AG04449 (cell line): ENCODE data around the gene MARK3.

Source experiments
- CTCF ChIA-PET: fragments of 350-600 bp; formaldehyde crosslinking; extraction: SDS; loops from one replicate; lab custom pipeline; 2021; ENCODE audit warnings: antibody characterized with exemption; lab: Yijun Ruan, JAX
- POLR2A ChIA-PET: fragments of 400-600, 350-600 bp; formaldehyde crosslinking; extraction: SDS; loops from one replicate; lab custom pipeline; 2020; ENCODE audit warnings: antibody characterized with exemption, inconsistent platforms; lab: Yijun Ruan, JAX
- DNase-seq: peaks from one replicate; pipeline ENCODE4 v3.0.0-alpha.2; 2010; ENCODE audit warnings: low read depth, low spot score
- H3K4me3 ChIP-seq: 2 replicates; pipeline ENCODE4 v1.5.1; 2011; ENCODE audit warnings: low read depth, mild to moderate bottlenecking, control low read depth, low read length
- CTCF ChIP-seq: IDR thresholded peaks from one replicate; pipeline ENCODE4 v1.5.1; 2011; ENCODE audit warnings: mild to moderate bottlenecking, moderate library complexity, low read length, control low read depth, inconsistent platforms; ENCODE audit not compliant: insufficient read depth; ENCODE audit errors: missing control alignments

MARK3 gene

GRCh38 chr14:103541709-103542604 lies 156.7 kb downstream of the MARK3 start:
- TF ChIP-seq CTCF = peak; percentile 2
- no peak overlapping the region for H3K4me3 ChIP-seq
- ChIA-PET POLR2A (interaction anchor here (1.4 to 2.0 kb wide), 2 partner anchors 14 to 29 kb away, joined by 3 to 20 read pairs; partner anchors contain the start of gene TRMT61A), CTCF (interaction anchor here (2.0 to 20.9 kb wide), 6 partner anchors 10 to 38 kb away, joined by 9 to 368 read pairs (median 64); partner anchors contain the start of genes CKB and TRMT61A)
- DNase-seq = no peak

GRCh38 chr14:103542605-103543088 lies 157.4 kb downstream of the MARK3 start:
- CTCF ChIA-PET = interaction anchor here (2.0 to 20.9 kb wide), 5 partner anchors 9 to 39 kb away, joined by 9 to 368 read pairs (median 89); partner anchors contain the start of genes CKB and TRMT61A
- no peak for TF ChIP-seq CTCF
- DNase-seq = no peak
- POLR2A ChIA-PET = no interaction called here
- no peak overlapping the region for H3K4me3 ChIP-seq

- no peak overlapping the region for H3K4me3 ChIP-seq
- DNase-seq = no peak
- TF ChIP-seq CTCF = no peak
- ChIA-PET POLR2A (no interaction called here), CTCF (interaction anchor here (2.0 to 20.9 kb wide), 5 partner anchors 9 to 39 kb away, joined by 9 to 368 read pairs (median 89); partner anchors contain the start of genes CKB and TRMT61A)
Observed at GRCh38 chr14:103543140-103543539, 157.9 kb downstream of the MARK3 start.

GRCh38 chr14:103543721-103544387 lies 158.6 kb downstream of the MARK3 start:
- TF ChIP-seq CTCF = no peak
- ChIA-PET POLR2A (no interaction called here), CTCF (interaction anchor here (2.0 to 20.9 kb wide), 5 partner anchors 8 to 40 kb away, joined by 9 to 368 read pairs (median 89); partner anchors contain the start of genes CKB and TRMT61A)
- no peak overlapping the region for H3K4me3 ChIP-seq
- DNase-seq = no peak

- no peak for TF ChIP-seq CTCF
- ChIA-PET POLR2A (no interaction called here), CTCF (interaction anchor here (5.6 to 20.9 kb wide), 5 partner anchors 7 to 41 kb away, joined by 39 to 368 read pairs (median 89); partner anchors contain the start of genes BAG5, CKB, COA8 and TRMT61A)
- DNase-seq = no peak
- no peak overlapping the region for H3K4me3 ChIP-seq
Observed at GRCh38 chr14:103544388-103545218, 159.4 kb downstream of the MARK3 start.
